Left ventricle myocardium inferior (tissue), 1 donor: Measurements from ENCODE around the gene ADGRF5. TPM values are rescaled to one million over a fixed set of nuclear protein-coding genes. Genes with fewer than 3 reads are reported as not detected.
"Not testable (repeated sequence)": the region's sequence is repeated elsewhere in the genome, so short reads cannot be mapped to it uniquely, and the experiment has no call there.

Experiments
- DNase-seq: peaks from one replicate; pipeline ENCODE4 v3.0.0-alpha.2; 2020
- H3K27ac ChIP-seq: fragments of 200-600 bp; replicated peaks from 2 replicates; pipeline ENCODE4 v1.8.0; 2021
- H3K27me3 ChIP-seq: fragments of 200-600 bp; 2 replicates; pipeline ENCODE4 v1.8.0; 2021; ENCODE audit warnings: low read depth
- H3K36me3 ChIP-seq: fragments of 200-600 bp; 2 replicates; pipeline ENCODE4 v1.8.0; 2021
- H3K4me1 ChIP-seq: fragments of 200-600 bp; 2 replicates; pipeline ENCODE4 v1.8.0; 2021
- H3K4me3 ChIP-seq: fragments of 200-600 bp; 2 replicates; pipeline ENCODE4 v1.8.0; 2021; ENCODE audit warnings: mild to moderate bottlenecking, moderate library complexity
- H3K9me3 ChIP-seq: fragments of 200-600 bp; replicated peaks from 2 replicates; pipeline ENCODE4 v1.8.0; 2021
- CTCF ChIP-seq: fragments of 200-600 bp; IDR thresholded peaks from 2 replicates; pipeline ENCODE4 v1.8.0; 2021; ENCODE audit warnings: antibody characterized with exemption, mild to moderate bottlenecking, borderline replicate concordance
- intact Hi-C: fragments of 100-400 bp; cut with micrococcal nuclease; formaldehyde crosslinking; loops from one replicate; pipeline ENCODE4 v1.11.0; 2022
- total RNA-seq: library from RNA; stranded (reverse); fragmentation: NEBNext Ultra II Directional; extraction: Animal tissue kit (Norgen Biotek cat#: 25700); gene quantifications from one replicate; pipeline ENCODE4 v1.2.1, GENCODE V29; 2021
- donor health status: DM: no; HTN: yes; CAD: no; lungs with severe emphysema.

ADGRF5 gene
- total RNA-seq, 1 donor from 2014 or later: 42.1 TPM

GRCh38 chr6:46849361-46849690 is 72.4 kb downstream of the ADGRF5 start:
- H3K9me3 ChIP-seq: no peaks in the 10 kb centered on the region
- TF ChIP-seq CTCF: no peak
- intact Hi-C loops: loop anchor here (5.0 kb wide), 1 partner anchor 143 kb away; no protein-coding TSS in a partner anchor
- H3K4me3 ChIP-seq: no peak overlapping the region
- H3K36me3 ChIP-seq: no peaks in the 10 kb centered on the region
- peak overlapping the region; percentile 70 for H3K27ac ChIP-seq
- DNase-seq: no peak
- peaks cover 53% of the 10 kb centered on the region for H3K4me1 ChIP-seq
- H3K27me3 ChIP-seq: no peaks in the 10 kb centered on the region

- peak overlapping the region; percentile 27 for H3K4me3 ChIP-seq
- TF ChIP-seq CTCF: peak; percentile 98
- peak overlapping the region; percentile 70 for H3K27ac ChIP-seq
Observed at GRCh38 chr6:46848684-46849360, 72.9 kb downstream of the ADGRF5 start.

GRCh38 chr6:46845126-46845525 is 76.6 kb downstream of the ADGRF5 start:
- H3K27ac ChIP-seq: no peak overlapping the region
- no peak overlapping the region for H3K4me3 ChIP-seq
- peaks cover 11% of the 10 kb centered on the region for H3K4me1 ChIP-seq
- TF ChIP-seq CTCF: no peak
- H3K9me3 ChIP-seq: peaks cover 28% of the 10 kb centered on the region
- no peaks in the 10 kb centered on the region for H3K27me3 ChIP-seq
- no peak for DNase-seq
- H3K36me3 ChIP-seq: no peaks in the 10 kb centered on the region
- intact Hi-C loops: loop anchor here (5.0 kb wide), 1 partner anchor 147 kb away; no protein-coding TSS in a partner anchor

More at GRCh38 chr6:46848684-46849360, 72.9 kb downstream of the ADGRF5 start:
- H3K27me3 ChIP-seq: no peaks in the 10 kb centered on the region
- no peaks in the 10 kb centered on the region for H3K36me3 ChIP-seq
- DNase-seq: peak; percentile 88
- intact Hi-C loops: loop anchor here (5.0 kb wide), 1 partner anchor 143 kb away; no protein-coding TSS in a partner anchor
- peaks cover 48% of the 10 kb centered on the region for H3K4me1 ChIP-seq
- no peaks in the 10 kb centered on the region for H3K9me3 ChIP-seq

GRCh38 chr6:46842252-46842846 is 79.4 kb downstream of the ADGRF5 start:
- H3K9me3 ChIP-seq: peaks cover 28% of the 10 kb centered on the region
- DNase-seq, intact Hi-C loops, H3K27ac ChIP-seq, H3K4me3 ChIP-seq, H3K36me3 ChIP-seq, H3K4me1 ChIP-seq, H3K27me3 ChIP-seq: not testable (repeated sequence)

- intact Hi-C loops: no loop called here
- Histone ChIP-seq H3K27ac (no peak overlapping the region), H3K4me3 (no peak overlapping the region), H3K4me1 (no peaks in the 10 kb centered on the region), H3K36me3 (no peaks in the 10 kb centered on the region), H3K9me3 (peaks cover 22% of the 10 kb centered on the region), H3K27me3 (peaks cover 2% of the 10 kb centered on the region)
- TF ChIP-seq CTCF: no peak
- DNase-seq: no peak
Observed at GRCh38 chr6:46838033-46838432, 83.7 kb downstream of the ADGRF5 start.

GRCh38 chr6:46834991-46835390 is 86.7 kb downstream of the ADGRF5 start:
- H3K27me3 ChIP-seq, intact Hi-C loops, H3K4me3 ChIP-seq, H3K9me3 ChIP-seq, H3K4me1 ChIP-seq, H3K36me3 ChIP-seq, DNase-seq: not testable (repeated sequence)
- peak overlapping the region; percentile 58 for H3K27ac ChIP-seq

GRCh38 chr6:46834257-46834916 is 87.4 kb downstream of the ADGRF5 start:
- H3K4me1 ChIP-seq, DNase-seq, H3K4me3 ChIP-seq, H3K27me3 ChIP-seq, H3K9me3 ChIP-seq, H3K36me3 ChIP-seq, intact Hi-C loops: not testable (repeated sequence)
- H3K27ac ChIP-seq: peak overlapping the region; percentile 58
